NCI-H524 treated with DMSO at 0.1 percent for 48 hours (cell line): Measurements from ENCODE around the gene XRCC1.
"Not testable (repeated sequence)": the region's sequence is repeated elsewhere in the genome, so short reads cannot be mapped to it uniquely, and the experiment has no call there.

Experiments used
- DNase-seq: peaks from one replicate; lab custom pipeline; 2025; lab: John Stamatoyannopoulos, UW

Gene XRCC1

GRCh38 chr19:43575156-43575950 lies at the start of gene XRCC1, which contains the start of gene PINLYP:
Gene XRCC1 (minus strand): TSS chr19:43575527. CDS start chr19:43575458, 69 bp downstream.
Gene PINLYP (plus strand): TSS chr19:43575801. CDS start chr19:43577192, 1,391 bp downstream.
- DNase-seq, result peak; percentile 78

- no peak for DNase-seq
These were observed 49.6 kb upstream of the XRCC1 start for GRCh38 chr19:43624933-43625332.

GRCh38 chr19:43623889-43624670 lies 48.8 kb upstream of the XRCC1 start:
- no peak for DNase-seq

- DNase-seq, result no peak
These were observed 47.6 kb upstream of the XRCC1 start for GRCh38 chr19:43622956-43623355.

GRCh38 chr19:43622070-43622469 lies 46.7 kb upstream of the XRCC1 start:
- no peak for DNase-seq

GRCh38 chr19:43620061-43621001 lies 45.0 kb upstream of the XRCC1 start:
- DNase-seq, result no peak

GRCh38 chr19:43619262-43620060 lies 44.1 kb upstream of the XRCC1 start, which contains the start of gene ZNF428:
Gene ZNF428 (minus strand): TSS chr19:43619629. CDS start chr19:43614304, 5,325 bp downstream.
- peak; percentile 72 for DNase-seq

- DNase-seq, result peak; percentile 8
These were observed 43.6 kb upstream of the XRCC1 start for GRCh38 chr19:43618921-43619261.

- DNase-seq, result no peak
These were observed 41.6 kb upstream of the XRCC1 start for GRCh38 chr19:43616954-43617353.

- no peak for DNase-seq
These were observed 41.0 kb upstream of the XRCC1 start for GRCh38 chr19:43616306-43616705.

GRCh38 chr19:43612374-43612773 lies 37.0 kb upstream of the XRCC1 start:
- DNase-seq, result no peak

GRCh38 chr19:43611788-43612187 lies 36.5 kb upstream of the XRCC1 start, which contains the start of gene SRRM5:
Gene SRRM5 (plus strand): TSS chr19:43612088. CDS start chr19:43612122, 34 bp downstream.
- no peak for DNase-seq

- DNase-seq, result no peak
These were observed 35.2 kb upstream of the XRCC1 start for GRCh38 chr19:43610493-43610892.

GRCh38 chr19:43609872-43610271 lies 34.5 kb upstream of the XRCC1 start:
- no peak for DNase-seq

GRCh38 chr19:43607238-43608205 lies 32.2 kb upstream of the XRCC1 start:
- DNase-seq, result no peak

GRCh38 chr19:43606569-43607229 lies 31.4 kb upstream of the XRCC1 start:
- DNase-seq, result no peak

GRCh38 chr19:43605875-43606568 lies 30.7 kb upstream of the XRCC1 start:
- DNase-seq, result no peak

- not testable (repeated sequence) for DNase-seq
These were observed 25.0 kb upstream of the XRCC1 start for GRCh38 chr19:43600326-43600725.
